Measurements from ENCODE around the gene JMJD4.
A peak's percentile ranks its signal among the peaks of the same experiment; 100 is the strongest.

JMJD4 gene

DNA sequence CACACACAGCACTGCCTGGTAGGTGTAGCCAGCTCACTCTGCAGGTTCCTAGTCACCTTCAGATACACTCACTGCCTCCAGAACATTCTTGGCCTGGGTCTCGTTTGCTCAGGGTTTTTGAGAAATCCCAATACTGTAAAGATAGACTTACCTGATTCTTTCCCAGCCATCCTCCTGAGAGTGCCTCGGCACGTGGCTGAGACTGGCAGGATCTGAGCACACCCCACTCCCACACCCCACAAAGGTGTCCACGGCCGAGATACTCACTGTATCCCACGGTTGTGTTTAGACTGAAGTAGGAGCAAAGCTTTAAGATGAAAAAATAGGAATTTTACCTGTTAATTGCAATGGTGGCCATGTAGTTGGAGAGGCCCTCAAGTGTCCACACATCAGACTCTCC is 33.5 kb upstream of the JMJD4 start:
- no peak for DNase-seq

DNA sequence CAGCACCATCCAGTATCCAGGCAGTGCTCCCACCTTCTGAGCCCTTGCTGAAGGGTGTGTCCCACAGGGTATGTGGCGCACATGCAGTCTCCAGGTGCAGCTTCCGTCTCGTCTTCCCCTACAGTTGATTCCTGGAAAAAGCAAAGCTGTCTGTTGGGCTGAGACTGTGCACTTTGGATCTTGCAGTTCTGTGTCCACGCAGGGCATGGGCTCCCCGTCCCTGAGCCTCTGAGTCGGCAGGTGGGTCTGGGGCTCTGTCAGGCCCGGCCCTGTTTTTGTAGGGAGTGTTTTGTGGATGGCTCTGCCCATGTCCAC is 33.0 kb upstream of the JMJD4 start:
- no peak for DNase-seq

DNA sequence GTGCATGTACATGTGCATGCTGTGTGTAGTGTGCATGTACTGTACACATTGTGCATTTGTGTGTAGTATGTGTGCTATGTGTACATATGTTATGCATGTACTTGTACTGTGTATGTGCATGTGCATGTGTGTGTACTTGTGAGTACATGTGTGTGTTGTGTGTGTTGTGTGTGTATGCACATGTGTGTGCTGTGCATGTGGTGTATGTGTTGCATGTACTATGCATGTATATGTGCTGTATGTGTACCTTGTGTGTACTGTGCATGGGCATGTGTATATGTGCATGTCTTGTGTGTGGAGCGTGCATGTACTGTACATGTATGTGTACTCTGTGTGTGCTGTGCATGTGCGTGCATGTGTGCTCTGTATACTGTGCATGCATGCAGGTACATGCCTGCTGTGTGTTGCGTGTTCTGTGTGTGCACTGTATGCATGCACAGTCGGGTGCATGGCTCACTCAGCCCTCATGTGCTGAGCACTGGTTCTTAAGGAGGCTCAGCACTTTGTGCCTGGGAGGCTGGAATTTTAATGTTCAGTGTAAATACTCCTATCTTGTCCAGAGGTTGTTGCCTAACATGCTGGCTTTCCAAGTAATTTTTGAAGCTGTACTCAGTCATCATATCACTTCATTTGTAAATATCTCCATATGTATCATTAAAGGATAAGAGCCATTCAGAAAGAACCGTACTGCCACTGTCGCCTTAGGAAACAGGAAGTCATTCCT is 32.5 kb upstream of the JMJD4 start:
- no peak for DNase-seq

DNA sequence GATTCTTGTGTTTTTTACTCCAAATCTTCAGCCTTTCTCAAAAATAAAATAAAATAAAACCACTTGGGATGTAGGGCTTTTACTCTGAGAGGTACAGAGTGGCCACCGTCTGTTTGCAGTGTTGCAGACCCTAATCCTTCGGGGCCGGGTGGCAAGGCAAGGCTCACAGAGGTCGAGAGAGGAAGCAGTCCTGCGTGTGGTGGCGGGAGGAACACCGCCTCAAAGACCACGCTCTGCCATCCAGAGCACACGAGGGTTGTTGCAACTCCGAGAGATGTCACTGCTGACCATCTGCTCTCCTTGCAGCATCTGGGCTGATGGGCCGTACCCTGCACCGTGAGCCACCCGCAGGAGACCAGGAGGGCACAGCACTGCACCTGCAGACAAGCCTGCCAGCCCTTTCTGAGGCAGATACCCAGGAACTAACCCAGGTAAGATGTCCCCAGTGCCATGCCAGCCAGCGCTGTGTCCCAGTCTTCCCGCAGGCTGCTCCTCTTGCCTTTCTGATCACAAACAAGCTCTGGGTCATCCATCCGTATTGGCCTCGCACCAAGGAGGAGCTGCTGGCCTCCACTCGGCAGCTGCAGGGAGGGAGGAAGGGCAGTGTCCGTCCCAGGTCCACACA is 31.7 kb upstream of the JMJD4 start:
- DNase-seq: no peak

- DNase-seq: peak; percentile 24
Measured at GRCh38 chr1:227766015-227766634, 31.0 kb upstream of the JMJD4 start.

- DNase-seq: no peak
Measured at GRCh38 chr1:227765261-227766014, 30.3 kb upstream of the JMJD4 start.

DNA sequence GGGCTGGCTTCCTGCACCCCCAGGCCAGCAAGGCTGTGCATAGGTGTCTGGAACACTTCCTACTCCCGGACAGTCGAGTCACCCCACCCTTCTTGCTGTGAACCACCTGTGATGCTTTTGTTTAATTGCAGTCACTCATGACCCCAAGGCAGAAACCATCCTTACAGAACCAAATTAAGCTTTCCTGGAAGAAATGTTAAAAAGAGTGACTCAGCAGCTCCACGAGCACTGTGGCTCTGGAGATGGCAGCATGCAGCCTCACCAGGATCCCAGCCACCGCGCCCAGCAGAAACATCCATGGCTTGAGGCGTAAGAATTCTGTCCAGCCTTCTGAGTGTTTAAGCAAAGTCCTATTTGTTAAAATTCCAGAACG is 28.9 kb upstream of the JMJD4 start:
- DNase-seq: no peak

GRCh38 chr1:227763246-227764018 is 28.3 kb upstream of the JMJD4 start:
- no peak for DNase-seq

DNA sequence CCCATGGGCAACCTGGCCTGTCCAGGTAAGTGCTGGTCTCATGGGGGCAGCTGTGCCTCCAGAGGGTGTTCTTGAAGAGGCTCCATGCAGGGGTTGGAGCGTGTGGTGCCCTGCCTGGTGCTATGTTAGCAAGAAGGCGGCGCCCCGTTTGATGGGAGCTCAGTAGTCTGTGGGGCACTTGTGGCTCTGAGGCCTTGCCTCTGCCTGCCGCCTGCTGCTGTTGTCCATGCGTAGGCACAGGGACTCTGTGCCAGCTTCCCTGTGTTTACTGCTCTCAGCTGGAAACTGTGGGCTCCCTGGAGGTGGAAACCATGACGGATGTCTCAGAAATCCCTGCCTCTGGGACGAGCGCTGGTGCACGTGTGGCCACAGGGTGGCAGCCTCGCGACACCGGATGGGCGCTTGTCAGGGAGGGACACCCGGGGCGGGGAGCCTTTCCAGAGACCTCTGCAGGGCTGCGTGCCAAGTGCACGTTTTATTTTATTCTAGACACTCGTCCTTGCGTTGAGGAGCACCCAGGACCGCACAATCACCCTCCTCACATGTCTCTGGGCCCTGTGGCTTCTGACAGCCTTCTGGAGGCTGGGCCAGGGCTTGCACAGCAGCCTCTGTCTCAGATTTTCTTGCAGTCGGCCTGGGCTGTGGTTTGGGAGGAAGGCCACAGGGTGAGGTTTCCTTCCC is 27.3 kb upstream of the JMJD4 start:
- peak; percentile 83 for DNase-seq

GRCh38 chr1:227761621-227762230 is 26.6 kb upstream of the JMJD4 start:
- DNase-seq: no peak

DNA sequence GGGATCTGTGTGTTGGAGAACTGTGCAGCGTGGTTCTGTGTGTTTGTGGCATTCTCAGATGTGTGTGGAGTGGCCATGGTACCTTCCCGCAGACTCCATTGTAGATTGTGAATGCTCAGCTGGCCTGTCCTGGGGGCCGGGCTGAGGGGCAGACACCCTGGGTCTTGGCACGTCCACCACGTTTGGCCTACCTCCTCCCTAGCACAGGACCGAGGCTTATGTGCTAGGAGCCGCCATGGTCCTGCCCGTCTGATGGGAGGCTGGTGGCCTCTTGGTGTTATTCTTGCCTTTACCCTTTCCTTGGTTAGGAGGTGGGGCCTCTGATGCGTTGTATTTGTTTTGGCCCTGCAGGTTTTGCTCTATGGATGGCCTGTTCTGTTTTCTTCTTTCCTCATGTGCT is 25.3 kb upstream of the JMJD4 start:
- no peak for DNase-seq

DNA sequence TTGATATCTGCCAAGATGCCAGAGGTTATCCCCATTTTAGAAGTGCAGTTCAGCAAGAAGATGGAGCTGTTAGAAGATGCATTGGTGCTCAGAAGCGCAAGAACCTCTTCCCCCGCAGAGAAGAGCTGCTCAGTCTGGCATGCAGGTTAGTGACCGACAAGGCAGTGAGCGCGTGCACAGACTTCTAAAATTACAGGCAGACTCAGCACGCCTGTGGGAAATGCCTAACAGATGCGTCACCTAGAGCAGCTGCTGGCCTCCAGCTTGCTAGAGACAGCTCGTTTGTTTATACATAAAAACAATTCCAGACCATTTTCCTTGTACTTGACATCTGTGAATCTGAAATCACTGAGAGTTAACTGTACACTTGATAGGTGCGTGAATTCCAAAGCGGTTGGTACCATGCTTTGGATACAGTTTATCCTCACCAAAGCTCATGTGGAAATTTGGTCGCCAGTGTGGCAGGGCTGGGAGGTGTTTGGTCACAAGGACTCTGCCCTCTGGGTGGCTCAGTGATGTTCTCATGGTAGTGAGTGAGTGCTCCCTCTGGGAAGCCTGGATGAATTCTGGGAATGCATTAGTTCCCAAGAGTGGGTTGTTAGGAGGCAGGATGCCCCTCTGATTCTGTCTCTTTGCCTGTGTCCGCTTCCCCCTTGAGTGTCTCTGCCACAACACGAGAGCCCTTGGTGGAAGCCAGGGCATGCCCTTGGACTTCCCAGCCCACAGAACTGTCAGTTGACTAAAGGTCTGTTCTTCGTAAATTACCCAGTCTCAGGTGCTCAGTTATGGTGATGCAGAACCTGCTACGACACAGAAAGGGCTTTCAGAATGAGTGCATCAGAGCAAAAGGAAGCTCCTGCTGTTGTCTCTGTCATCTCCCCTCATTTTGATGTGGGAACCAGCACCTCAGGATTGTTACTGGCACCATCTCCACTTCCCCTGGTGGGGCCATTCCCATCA is 24.5 kb upstream of the JMJD4 start:
- DNase-seq: peak; percentile 87

GRCh38 chr1:227758366-227758765 is 23.3 kb upstream of the JMJD4 start:
- no peak for DNase-seq

- DNase-seq: no peak
Measured at GRCh38 chr1:227757781-227758180, 22.7 kb upstream of the JMJD4 start.

GRCh38 chr1:227756172-227756959 is 21.3 kb upstream of the JMJD4 start:
- no peak for DNase-seq

GRCh38 chr1:227754958-227755357 is 19.9 kb upstream of the JMJD4 start:
- no peak for DNase-seq

- DNase-seq: no peak
Measured at GRCh38 chr1:227753999-227754711, 19.1 kb upstream of the JMJD4 start.

GRCh38 chr1:227749916-227750710 is 15.0 kb upstream of the JMJD4 start:
- no peak for DNase-seq
